Lung (tissue), 12 donors: ENCODE measurements around the gene OR13G1. TPM values are rescaled to one million over a fixed set of nuclear protein-coding genes. Genes with fewer than 3 reads are reported as not detected.

Experiments
- ATAC-seq: fragments of 200-7000 bp; cut with Tn5 transposase; one replicate; pipeline ENCODE4 v1.9.1; 2020; ENCODE audit warnings: moderate number of reproducible peaks; ENCODE audit not compliant: insufficient read depth, low FRiP score
- DNase-seq, 3 donors: peaks; one replicate each; pipeline ENCODE4 v3.0.0-alpha.2; 2013 to 2017
- H3K27ac ChIP-seq, 2 donors: one replicate each; pipeline ENCODE4 v1.5.1; 2013; ENCODE audit warnings: mild to moderate bottlenecking in 2 of 2, moderate library complexity in 2 of 2, control low read depth in 1 of 2, inconsistent platforms in 1 of 2, low read depth in 1 of 2, low read length in 1 of 2
- H3K27me3 ChIP-seq, 3 donors: one replicate each; pipeline ENCODE4 v1.5.1; 2013; ENCODE audit warnings: low read length in 2 of 3; ENCODE audit not compliant: control insufficient read depth in 3 of 3, insufficient read depth in 3 of 3
- H3K36me3 ChIP-seq, 4 donors: one replicate each; pipeline ENCODE4 v1.5.1; 2013; ENCODE audit warnings: low read length in 4 of 4, mild to moderate bottlenecking in 1 of 4, moderate library complexity in 1 of 4; ENCODE audit not compliant: control insufficient read depth in 4 of 4, insufficient read depth in 4 of 4
- H3K4me1 ChIP-seq, 5 donors: one replicate each; pipeline ENCODE4 v1.5.1; 2013; ENCODE audit warnings: low read length in 5 of 5, mild to moderate bottlenecking in 2 of 5, moderate library complexity in 1 of 5; ENCODE audit not compliant: control insufficient read depth in 5 of 5, insufficient read depth in 5 of 5
- H3K4me3 ChIP-seq: one replicate; pipeline ENCODE4 v1.5.1; 2013; ENCODE audit warnings: mild to moderate bottlenecking, control low read depth, moderate library complexity
- H3K9ac ChIP-seq, 2 donors: one replicate each; pipeline ENCODE4 v1.5.1; 2013; ENCODE audit warnings: low read length in 2 of 2, control low read depth in 1 of 2; ENCODE audit not compliant: insufficient read depth in 1 of 2
- H3K9me3 ChIP-seq, 4 donors: one replicate each; pipeline ENCODE4 v1.5.1; 2013; ENCODE audit warnings: low read length in 3 of 4, mild to moderate bottlenecking in 1 of 4, moderate library complexity in 1 of 4; ENCODE audit not compliant: control insufficient read depth in 4 of 4, insufficient read depth in 3 of 4
- WGBS, 2 donors: extraction: QIAGEN DNeasy Blood & Tissue Kit; methylation state at CpG; one replicate each; pipeline ENCODE4 v1.1.7; 2013; 5-methylcytosine and 5-hydroxymethylcytosine counted together
- polyA plus RNA-seq, 2 donors: library from polyadenylated mRNA; stranded (reverse); fragments of 200-250 nt; gene quantifications; one replicate each; pipeline ENCODE4 v1.2.1, GENCODE V29; 2013
- total RNA-seq, 2 donors: library from RNA; depleted of rRNA in 1 of 2; stranded (reverse); fragments of >200 nt in 1 of 2; gene quantifications; one replicate each; pipeline ENCODE4 v1.2.1, GENCODE V29; 2014 to 2021
- TF ChIP-seq, protein P1 (sequence below): IDR thresholded peaks from 2 replicates; pipeline ENCODE4 v1.5.1; 2012; ENCODE audit warnings: mild to moderate bottlenecking; ENCODE audit errors: control extremely low read depth, extremely low read depth
- donor health status: control.
- donor health status: control.
- donor health status: Bipolar disorder and iron deficiency.
- donor health status: healthy.
- donor health status: DM: yes; HTN: yes; CAD: no.

Gene OR13G1
- total and polyA plus RNA-seq, 4 donors = not detected

GRCh38 chr1:247680171-247680570 is 632 bp upstream of the OR13G1 start:
- H3K36me3 ChIP-seq = no peaks in the 10 kb centered on the region
- H3K27me3 ChIP-seq = no peaks in the 10 kb centered on the region
- TF ChIP-seq, protein P1, sequence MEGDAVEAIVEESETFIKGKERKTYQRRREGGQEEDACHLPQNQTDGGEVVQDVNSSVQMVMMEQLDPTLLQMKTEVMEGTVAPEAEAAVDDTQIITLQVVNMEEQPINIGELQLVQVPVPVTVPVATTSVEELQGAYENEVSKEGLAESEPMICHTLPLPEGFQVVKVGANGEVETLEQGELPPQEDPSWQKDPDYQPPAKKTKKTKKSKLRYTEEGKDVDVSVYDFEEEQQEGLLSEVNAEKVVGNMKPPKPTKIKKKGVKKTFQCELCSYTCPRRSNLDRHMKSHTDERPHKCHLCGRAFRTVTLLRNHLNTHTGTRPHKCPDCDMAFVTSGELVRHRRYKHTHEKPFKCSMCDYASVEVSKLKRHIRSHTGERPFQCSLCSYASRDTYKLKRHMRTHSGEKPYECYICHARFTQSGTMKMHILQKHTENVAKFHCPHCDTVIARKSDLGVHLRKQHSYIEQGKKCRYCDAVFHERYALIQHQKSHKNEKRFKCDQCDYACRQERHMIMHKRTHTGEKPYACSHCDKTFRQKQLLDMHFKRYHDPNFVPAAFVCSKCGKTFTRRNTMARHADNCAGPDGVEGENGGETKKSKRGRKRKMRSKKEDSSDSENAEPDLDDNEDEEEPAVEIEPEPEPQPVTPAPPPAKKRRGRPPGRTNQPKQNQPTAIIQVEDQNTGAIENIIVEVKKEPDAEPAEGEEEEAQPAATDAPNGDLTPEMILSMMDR = no peak
- no peaks in the 10 kb centered on the region for H3K9me3 ChIP-seq
- WGBS, 2 donors = 85 to 91% methylated on average over 4 of the region's 4 CpGs
- no peaks in the 10 kb centered on the region for H3K4me1 ChIP-seq
- no peak overlapping the region for H3K9ac ChIP-seq
- no peak overlapping the region for H3K4me3 ChIP-seq
- ATAC-seq (no peak), DNase-seq (no peak)
- H3K27ac ChIP-seq = no peak overlapping the region

- Histone ChIP-seq H3K9ac (no peak overlapping the region), H3K36me3 (no peaks in the 10 kb centered on the region), H3K27ac (no peak overlapping the region), H3K4me1 (no peaks in the 10 kb centered on the region), H3K9me3 (peaks cover 0 to 2% (median 0%) of the 10 kb centered on the region in 4 donors), H3K4me3 (no peak overlapping the region), H3K27me3 (no peaks in the 10 kb centered on the region)
- no peak for DNase-seq
- ATAC-seq = no peak
- TF ChIP-seq, protein P1 = no peak
- WGBS, 2 donors = 55 to 67% methylated on average over 1 of the region's 1 CpG
These were observed 10.3 kb downstream of the OR13G1 start for GRCh38 chr1:247669225-247669624.

DNA sequence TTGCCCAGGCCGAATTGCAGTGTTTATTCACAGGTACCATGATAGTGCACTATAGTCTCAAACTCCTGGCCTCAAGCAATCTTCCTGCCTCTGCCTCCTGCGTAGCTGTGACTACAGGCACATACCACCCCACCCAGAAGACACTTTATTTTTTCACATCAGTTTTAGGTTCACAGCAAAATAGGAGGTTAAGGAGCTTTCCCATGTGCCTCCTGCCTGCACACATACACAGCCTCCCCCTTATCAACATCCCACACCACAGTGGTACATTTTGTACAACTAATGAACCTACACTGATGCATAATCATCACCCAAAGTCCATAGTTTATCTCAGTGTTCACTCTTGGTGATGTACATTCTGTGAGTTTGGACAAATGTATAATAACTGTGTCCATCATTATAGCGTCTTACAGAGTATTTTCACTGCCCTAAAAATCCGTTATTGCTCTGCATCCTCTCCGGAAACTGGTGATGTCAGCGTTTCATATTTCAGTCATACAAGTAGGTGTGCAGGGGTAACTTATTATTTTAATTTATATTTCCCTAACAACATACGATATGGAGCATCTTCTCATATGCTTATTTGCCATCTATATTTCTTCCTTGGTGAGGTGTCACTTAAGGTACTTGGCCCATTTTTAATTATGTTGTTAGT is 23.2 kb downstream of the OR13G1 start:
- H3K9ac ChIP-seq = no peak overlapping the region
- no peaks in the 10 kb centered on the region for H3K4me1 ChIP-seq
- DNase-seq (no peak), ATAC-seq (no peak)
- H3K36me3 ChIP-seq = no peaks in the 10 kb centered on the region
- 85% methylated on average over 7 of the region's 7 CpGs for WGBS, 2 donors
- H3K9me3 ChIP-seq = no peaks in the 10 kb centered on the region
- H3K27me3 ChIP-seq = no peaks in the 10 kb centered on the region
- TF ChIP-seq, protein P1 = no peak
- H3K27ac ChIP-seq = no peak overlapping the region
- no peak overlapping the region for H3K4me3 ChIP-seq

- DNase-seq (no peak), ATAC-seq (no peak)
- 88 to 97% methylated on average over 1 of the region's 1 CpG for WGBS, 2 donors
- no peaks in the 10 kb centered on the region for H3K4me1 ChIP-seq
- H3K4me3 ChIP-seq = no peak overlapping the region
- no peak overlapping the region for H3K9ac ChIP-seq
- no peaks in the 10 kb centered on the region for H3K9me3 ChIP-seq
- H3K27ac ChIP-seq = no peak overlapping the region
- H3K36me3 ChIP-seq = no peaks in the 10 kb centered on the region
- TF ChIP-seq, protein P1 = no peak
- no peaks in the 10 kb centered on the region for H3K27me3 ChIP-seq
These were observed 26.5 kb downstream of the OR13G1 start for GRCh38 chr1:247653040-247653439.
